Nephron progenitor cell (in vitro differentiated cells): ENCODE data around the gene TAMALIN.

Source experiments
- DNase-seq: peaks from one replicate; pipeline ENCODE4 v3.0.0; 2021
- H3K27ac Mint-ChIP-seq: 2 replicates; pipeline ENCODE4 v1.8.0; 2021; ENCODE audit warnings: mild to moderate bottlenecking, moderate library complexity, mixed read lengths
- H3K27me3 Mint-ChIP-seq: 2 replicates; pipeline ENCODE4 v1.8.0; 2021; ENCODE audit warnings: mild to moderate bottlenecking, low read depth, mixed read lengths; ENCODE audit not compliant: poor library complexity
- H3K36me3 Mint-ChIP-seq: 2 replicates; pipeline ENCODE4 v1.8.0; 2021; ENCODE audit warnings: low read depth, mixed read lengths
- H3K4me1 Mint-ChIP-seq: 2 replicates; pipeline ENCODE4 v1.8.0; 2021; ENCODE audit warnings: mixed read lengths
- H3K4me3 Mint-ChIP-seq: 2 replicates; pipeline ENCODE4 v1.8.0; 2021; ENCODE audit warnings: mild to moderate bottlenecking, moderate library complexity, mixed read lengths
- H3K9me3 Mint-ChIP-seq: 2 replicates; pipeline ENCODE4 v1.8.0; 2021; ENCODE audit warnings: mild to moderate bottlenecking, moderate library complexity, mixed read lengths
- CTCF ChIP-seq: fragments of 200-600 bp; sonication (generic); IDR thresholded peaks from 2 replicates; pipeline ENCODE4 v1.5.0; 2021; ENCODE audit warnings: antibody characterized with exemption

Gene TAMALIN

GRCh38 chr12:52006726-52007157, at the start of gene TAMALIN:
TAMALIN (plus strand) TSS chr12:52006946; CDS start chr12:52007020, 74 bp downstream.
- Mint-ChIP-seq H3K27me3 (peaks cover 30% of the 10 kb centered on the region), H3K9me3 (no peaks in the 10 kb centered on the region), H3K4me3 (peak within 1 kb of the TSS; percentile 89), H3K27ac (no peak within 1 kb of the TSS), H3K36me3 (peaks cover 11% of the 10 kb centered on the region), H3K4me1 (peaks cover 73% of the 10 kb centered on the region)
- no peak for TF ChIP-seq CTCF
- DNase-seq, result peak; percentile 84

- Mint-ChIP-seq H3K4me3 (no peak overlapping the region), H3K9me3 (peaks cover 9% of the 10 kb centered on the region), H3K36me3 (peaks cover 59% of the 10 kb centered on the region), H3K4me1 (peaks cover 38% of the 10 kb centered on the region), H3K27ac (no peak overlapping the region), H3K27me3 (no peaks in the 10 kb centered on the region)
- TF ChIP-seq CTCF, result no peak
- no peak for DNase-seq
These were observed 48.2 kb upstream of the TAMALIN start for GRCh38 chr12:51958542-51958941.

GRCh38 chr12:51959211-51959610, 47.5 kb upstream of the TAMALIN start:
- H3K9me3 Mint-ChIP-seq, result peaks cover 15% of the 10 kb centered on the region
- H3K27ac Mint-ChIP-seq, result peak overlapping the region; percentile 9
- H3K36me3 Mint-ChIP-seq, result peaks cover 66% of the 10 kb centered on the region
- H3K4me3 Mint-ChIP-seq, result no peak overlapping the region
- TF ChIP-seq CTCF, result no peak
- H3K4me1 Mint-ChIP-seq, result peaks cover 31% of the 10 kb centered on the region
- no peak for DNase-seq
- H3K27me3 Mint-ChIP-seq, result no peaks in the 10 kb centered on the region

- peak overlapping the region; percentile 9 for H3K27ac Mint-ChIP-seq
- no peak for DNase-seq
- H3K9me3 Mint-ChIP-seq, result peaks cover 23% of the 10 kb centered on the region
- no peak overlapping the region for H3K4me3 Mint-ChIP-seq
- H3K36me3 Mint-ChIP-seq, result peaks cover 73% of the 10 kb centered on the region
- H3K4me1 Mint-ChIP-seq, result peaks cover 24% of the 10 kb centered on the region
- no peaks in the 10 kb centered on the region for H3K27me3 Mint-ChIP-seq
- no peak for TF ChIP-seq CTCF
These were observed 46.8 kb upstream of the TAMALIN start for GRCh38 chr12:51959921-51960320.

GRCh38 chr12:51960488-51960887, 46.3 kb upstream of the TAMALIN start:
- Mint-ChIP-seq H3K4me1 (peaks cover 19% of the 10 kb centered on the region), H3K27ac (peak overlapping the region; percentile 4), H3K4me3 (no peak overlapping the region), H3K9me3 (peaks cover 28% of the 10 kb centered on the region), H3K27me3 (no peaks in the 10 kb centered on the region), H3K36me3 (peaks cover 74% of the 10 kb centered on the region)
- TF ChIP-seq CTCF, result no peak
- DNase-seq, result no peak

- DNase-seq, result no peak
- TF ChIP-seq CTCF, result no peak
- peaks cover 74% of the 10 kb centered on the region for H3K36me3 Mint-ChIP-seq
- peaks cover 32% of the 10 kb centered on the region for H3K9me3 Mint-ChIP-seq
- H3K4me3 Mint-ChIP-seq, result no peak overlapping the region
- peak overlapping the region; percentile 4 for H3K27ac Mint-ChIP-seq
- no peaks in the 10 kb centered on the region for H3K27me3 Mint-ChIP-seq
- H3K4me1 Mint-ChIP-seq, result peaks cover 15% of the 10 kb centered on the region
These were observed 45.9 kb upstream of the TAMALIN start for GRCh38 chr12:51960890-51961289.
